ENCODE measurements around the gene ITGAL.
A peak's percentile ranks its signal among the peaks of the same experiment; 100 is the strongest.

Gene ITGAL

GRCh38 chr16:30567160-30567990, 94.8 kb downstream of the ITGAL start:
- no peak for DNase-seq (ENCODE audit: low read depth)

- peak; percentile 78 for DNase-seq (ENCODE audit: low read depth)
Measured at GRCh38 chr16:30567991-30568638, 95.6 kb downstream of the ITGAL start.

- no peak for DNase-seq (ENCODE audit: low read depth)
Measured at GRCh38 chr16:30569281-30569680, 96.7 kb downstream of the ITGAL start.

DNA sequence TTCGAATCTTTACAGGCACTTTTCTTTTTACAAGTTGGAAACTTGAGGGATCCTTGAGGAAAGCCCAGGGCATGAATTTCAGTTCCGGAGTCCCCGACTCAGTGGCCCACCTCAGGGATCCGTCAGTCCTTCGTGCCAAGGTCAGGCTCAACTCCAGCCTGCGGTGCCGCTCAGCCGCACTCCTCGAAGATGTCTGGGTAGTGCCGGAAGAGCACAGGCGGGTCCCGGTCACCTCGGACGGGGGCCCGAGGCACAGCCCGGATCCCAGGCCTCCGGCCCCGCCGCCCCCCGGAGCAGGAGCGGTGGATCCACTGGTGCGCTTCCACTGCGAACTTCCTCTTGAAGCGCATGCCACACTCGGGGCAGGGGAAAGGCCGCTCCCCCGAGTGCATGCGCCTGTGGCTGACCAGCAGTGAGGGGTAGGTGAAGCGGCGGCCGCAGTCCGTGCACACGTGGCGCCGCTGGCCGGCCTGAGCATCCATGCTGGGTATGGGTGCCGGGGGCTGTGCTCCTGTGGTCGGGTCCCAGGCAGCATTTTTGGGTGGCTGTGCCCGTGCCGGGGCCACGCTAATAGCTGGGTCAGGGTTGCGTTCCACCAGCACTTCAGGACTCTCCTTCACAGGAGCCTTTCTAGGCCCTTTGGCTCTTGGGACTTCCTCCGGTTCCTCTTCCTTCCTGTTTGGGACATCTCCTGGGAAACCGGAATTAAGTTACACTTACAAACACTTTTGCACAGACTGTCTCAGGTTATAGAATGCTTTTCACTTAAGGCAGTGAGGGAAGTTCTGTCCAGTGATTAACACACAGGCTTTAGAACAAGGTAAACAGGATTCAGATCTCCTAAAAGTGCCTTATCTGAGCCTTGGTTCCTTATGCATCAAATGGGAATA, 97.4 kb downstream of the ITGAL start:
- no peak for DNase-seq (ENCODE audit: low read depth)

DNA sequence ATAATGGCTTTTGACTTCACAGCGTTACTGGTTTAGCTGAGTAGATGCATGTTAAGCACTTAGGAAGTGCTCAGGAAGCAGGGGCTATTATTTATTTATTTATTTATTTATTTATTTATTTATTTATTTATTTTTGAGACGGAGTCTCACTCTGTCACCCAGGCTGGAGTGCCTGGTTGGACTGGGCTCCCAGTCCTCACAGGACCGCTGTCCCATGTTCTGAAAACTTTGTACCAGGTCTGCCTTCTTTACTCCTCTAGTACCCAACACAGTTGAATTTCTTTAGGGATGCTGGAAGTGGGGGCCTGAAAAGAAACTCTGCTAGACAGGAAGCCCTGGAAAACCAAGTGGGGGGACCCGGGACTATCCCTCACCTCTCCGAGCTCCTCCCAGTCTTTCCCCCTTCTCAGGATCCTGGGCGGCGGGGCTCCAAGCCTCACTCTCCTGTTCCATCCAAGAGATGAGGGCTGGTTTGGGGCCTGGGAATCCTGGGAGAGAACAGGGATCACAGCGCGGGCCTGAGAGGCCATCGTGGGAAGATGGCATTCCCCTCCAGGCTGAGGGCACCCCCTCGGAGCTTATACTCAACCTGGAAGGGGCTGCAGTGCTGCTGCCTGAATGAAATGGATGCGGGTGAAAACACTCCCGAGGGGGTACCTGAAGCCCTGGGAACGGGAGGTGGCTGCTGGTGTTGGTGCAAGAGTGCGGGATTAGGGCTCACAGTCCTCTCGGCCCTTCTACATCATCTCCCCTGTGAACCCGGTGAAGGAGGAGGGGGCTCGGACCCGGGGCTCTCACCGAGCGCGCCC, 98.3 kb downstream of the ITGAL start:
- no peak for DNase-seq (ENCODE audit: low read depth)

GRCh38 chr16:30571445-30572322, 99.1 kb downstream of the ITGAL start, which contains the start of gene ZNF688:
TSS of gene ZNF688 (minus strand) at chr16:30571714. CDS start at chr16:30571629, 85 bp downstream.
- DNase-seq (ENCODE audit: low read depth), result peak; percentile 97

Data from GM04504 (cell line).